SH-SY5Y (cell line): ENCODE data around the gene PDHB.

Experiments
- GATA2 ChIP-seq: IDR thresholded peaks from 2 replicates; pipeline ENCODE4 v1.6.1; 2011; ENCODE audit warnings: mild to moderate bottlenecking, low read depth, low read length
- GATA3 ChIP-seq: IDR thresholded peaks from 2 replicates; pipeline ENCODE4 v1.6.1; 2011; ENCODE audit warnings: low read depth, mild to moderate bottlenecking, low read length, moderate library complexity

DNA sequence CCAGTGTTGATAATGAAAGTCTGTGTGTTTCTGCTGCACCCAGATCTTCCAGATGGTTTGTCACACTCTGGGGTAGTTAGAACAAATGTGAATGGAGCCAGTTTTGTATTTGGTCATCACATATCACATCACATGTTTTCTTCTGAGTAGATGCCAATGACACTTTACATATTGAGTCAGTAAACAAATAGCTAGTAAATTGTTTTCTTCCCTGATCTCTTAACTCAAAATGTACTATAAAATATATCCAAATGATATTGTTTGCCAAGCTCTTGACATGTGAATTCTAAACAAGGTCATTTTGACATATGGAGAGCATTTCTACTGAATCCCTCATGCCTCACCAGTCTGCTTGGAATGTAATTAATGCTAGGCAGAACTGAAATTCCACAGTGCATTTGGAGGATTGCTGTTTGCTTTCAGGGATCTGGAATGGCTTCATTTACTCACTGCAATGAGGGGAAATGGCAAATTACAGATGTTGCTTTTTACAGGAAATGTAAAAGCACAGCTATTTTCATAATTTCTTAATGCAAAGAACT, 45.0 kb downstream of the PDHB start:
- TF ChIP-seq GATA3 (no peak), GATA2 (no peak)
